Thyroid gland (tissue), 4 donors: ENCODE measurements around the gene ARHGAP15. TPM values are rescaled to one million over a fixed set of nuclear protein-coding genes. Genes with fewer than 3 reads are reported as not detected.

Source experiments
- DNase-seq, 2 donors: peaks; one replicate each; pipeline ENCODE4 v3.0.0-alpha.2; 2019
- H3K27ac ChIP-seq, 3 donors: fragments of 200-600 bp; sonication (generic); 1 replicate in 2 of 3; 2 replicates in 1 of 3; pipeline ENCODE4 v1.5.1; 2016 to 2019; ENCODE audit warnings: mild to moderate bottlenecking in 1 of 3, moderate library complexity in 1 of 3
- H3K27me3 ChIP-seq: fragments of 200-600 bp; sonication (generic); one replicate; pipeline ENCODE4 v1.5.1; 2019
- H3K36me3 ChIP-seq, 2 donors: fragments of 200-600 bp; sonication (generic); one replicate each; pipeline ENCODE4 v1.5.1; 2016 to 2019
- H3K4me1 ChIP-seq, 2 donors: fragments of 200-600 bp; sonication (generic); one replicate each; pipeline ENCODE4 v1.5.1; 2017 to 2019
- H3K4me3 ChIP-seq, 3 donors: fragments of 200-600 bp; sonication (generic); replicated peaks in 1 of 3; 1 replicate in 2 of 3; 2 replicates in 1 of 3; pipeline ENCODE4 v1.5.1; 2016; ENCODE audit warnings: mild to moderate bottlenecking in 1 of 3
- H3K9me3 ChIP-seq: fragments of 200-600 bp; sonication (generic); one replicate; pipeline ENCODE4 v1.5.1; 2017
- CTCF ChIP-seq, 6 experiments: fragments of 200-600 bp in 3 of 6; fragments of 450-650 bp in 3 of 6; sonication (generic) in 3 of 6; IDR thresholded peaks; one replicate each; pipeline ENCODE4 v1.5.1; 2016 to 2019; ENCODE audit warnings: antibody characterized with exemption in 6 of 6, mild to moderate bottlenecking in 2 of 6, inconsistent platforms in 1 of 6, moderate library complexity in 1 of 6
- POLR2A ChIP-seq, 2 donors: fragments of 450-650 bp; IDR thresholded peaks; one replicate each; pipeline ENCODE4 v1.6.1; 2017; ENCODE audit warnings: antibody characterized with exemption in 2 of 2, mild to moderate bottlenecking in 2 of 2, moderate library complexity in 1 of 2
- WGBS, 2 donors: methylation state at CpG; one replicate each; pipeline ENCODE4 v1.1.5; 2017; 5-methylcytosine and 5-hydroxymethylcytosine counted together
- intact Hi-C: fragments of 100-400 bp; cut with DNase I; formaldehyde crosslinking; loops from one replicate; pipeline ENCODE4 v1.15.1; 2023
- total RNA-seq, 4 donors: library from RNA; depleted of rRNA; stranded (reverse); fragments of >200 nt; gene quantifications; one replicate each; pipeline ENCODE4 v1.2.3, GENCODE V29; 2016

Gene ARHGAP15
- total RNA-seq, 4 donors from 2014 or later: 9.8 to 24.4 (median 11.9) TPM

GRCh38 chr2:143729296-143729814 is 600.1 kb downstream of the ARHGAP15 start:
- Histone ChIP-seq H3K27me3 (no peaks in the 10 kb centered on the region), H3K9me3 (no peaks in the 10 kb centered on the region), H3K4me3 (no peak overlapping the region), H3K27ac (no peak overlapping the region), H3K36me3 (no peaks in the 10 kb centered on the region), H3K4me1 (no peaks in the 10 kb centered on the region)
- 95 to 96% methylated on average over 2 of the region's 2 CpGs for WGBS, 2 donors
- intact Hi-C loops: no loop called here
- TF ChIP-seq POLR2A (IDR thresholded peaks at IDR 0.05): no peak
- DNase-seq: no peak

GRCh38 chr2:143730155-143730952 is 601.1 kb downstream of the ARHGAP15 start:
- no peak overlapping the region for H3K4me3 ChIP-seq
- no peaks in the 10 kb centered on the region for H3K27me3 ChIP-seq
- H3K36me3 ChIP-seq: no peaks in the 10 kb centered on the region
- DNase-seq: no peak
- 84 to 91% methylated on average over 6 of the region's 6 CpGs for WGBS, 2 donors
- H3K4me1 ChIP-seq: no peaks in the 10 kb centered on the region
- H3K9me3 ChIP-seq: no peaks in the 10 kb centered on the region
- no peak for TF ChIP-seq POLR2A (IDR thresholded peaks at IDR 0.05)
- TF ChIP-seq CTCF (IDR thresholded peaks at IDR 0.05): no peak
- intact Hi-C loops: no loop called here
- no peak overlapping the region for H3K27ac ChIP-seq

GRCh38 chr2:143730953-143731260 is 601.7 kb downstream of the ARHGAP15 start:
- H3K9me3 ChIP-seq: no peaks in the 10 kb centered on the region
- TF ChIP-seq CTCF (IDR thresholded peaks at IDR 0.05) (no peak), POLR2A (IDR thresholded peaks at IDR 0.05) (no peak)
- no peaks in the 10 kb centered on the region for H3K4me1 ChIP-seq
- H3K36me3 ChIP-seq: no peaks in the 10 kb centered on the region
- H3K4me3 ChIP-seq: no peak overlapping the region
- no peak for DNase-seq
- intact Hi-C loops: no loop called here
- 23 to 38% methylated on average over 1 of the region's 1 CpG for WGBS, 2 donors
- no peaks in the 10 kb centered on the region for H3K27me3 ChIP-seq
- no peak overlapping the region for H3K27ac ChIP-seq

- no peak for DNase-seq
- Histone ChIP-seq H3K36me3 (no peaks in the 10 kb centered on the region), H3K9me3 (no peaks in the 10 kb centered on the region), H3K4me3 (no peak overlapping the region), H3K27ac (no peak overlapping the region), H3K4me1 (no peaks in the 10 kb centered on the region), H3K27me3 (no peaks in the 10 kb centered on the region)
- intact Hi-C loops: no loop called here
- TF ChIP-seq POLR2A (IDR thresholded peaks at IDR 0.05) (no peak), CTCF (IDR thresholded peaks at IDR 0.05) (no peak)
Measured at GRCh38 chr2:143732076-143732475, 602.9 kb downstream of the ARHGAP15 start.

GRCh38 chr2:143732871-143733270 is 603.7 kb downstream of the ARHGAP15 start:
- Histone ChIP-seq H3K9me3 (no peaks in the 10 kb centered on the region), H3K27ac (no peak overlapping the region), H3K27me3 (no peaks in the 10 kb centered on the region), H3K4me3 (no peak overlapping the region), H3K4me1 (no peaks in the 10 kb centered on the region), H3K36me3 (no peaks in the 10 kb centered on the region)
- DNase-seq: no peak
- no peak for TF ChIP-seq CTCF (IDR thresholded peaks at IDR 0.05)
- no peak for TF ChIP-seq POLR2A (IDR thresholded peaks at IDR 0.05)
- intact Hi-C loops: no loop called here
- 89 to 98% methylated on average over 2 of the region's 2 CpGs for WGBS, 2 donors
